Suprapubic skin (tissue), 4 donors: Measurements from ENCODE around the gene METTL25B. TPM values are rescaled to one million over a fixed set of nuclear protein-coding genes. Genes with fewer than 3 reads are reported as not detected.

ENCODE experiments used
- DNase-seq, 2 donors: peaks; one replicate each; pipeline ENCODE4 v3.0.0-alpha.2; 2019; ENCODE audit warnings: low spot score in 2 of 2
- H3K27ac ChIP-seq: fragments of 200-600 bp; sonication (generic); one replicate; pipeline ENCODE4 v1.5.1; 2019
- H3K27me3 ChIP-seq: fragments of 200-600 bp; sonication (generic); one replicate; pipeline ENCODE4 v1.5.1; 2019
- H3K36me3 ChIP-seq: fragments of 200-600 bp; sonication (generic); one replicate; pipeline ENCODE4 v1.5.1; 2019
- H3K4me1 ChIP-seq: fragments of 200-600 bp; sonication (generic); one replicate; pipeline ENCODE4 v1.5.1; 2019
- H3K4me3 ChIP-seq: fragments of 200-600 bp; sonication (generic); one replicate; pipeline ENCODE4 v1.5.1; 2019; ENCODE audit warnings: mild to moderate bottlenecking
- H3K9me3 ChIP-seq: fragments of 200-600 bp; sonication (generic); one replicate; pipeline ENCODE4 v1.5.1; 2019
- CTCF ChIP-seq, 2 donors: fragments of 200-600 bp in 1 of 2; fragments of 450-650 bp in 1 of 2; sonication (generic) in 1 of 2; IDR thresholded peaks; one replicate each; pipeline ENCODE4 v1.5.1; 2016 to 2019; ENCODE audit warnings: antibody characterized with exemption in 2 of 2, mild to moderate bottlenecking in 1 of 2, moderate library complexity in 1 of 2
- EP300 ChIP-seq: sonication (generic); formaldehyde crosslinking; IDR thresholded peaks from one replicate; pipeline ENCODE4 v1.6.1; 2017; ENCODE audit warnings: antibody characterized with exemption
- POLR2A ChIP-seq, 2 donors: fragments of 450-650 bp; IDR thresholded peaks; one replicate each; pipeline ENCODE4 v1.6.1; 2017; ENCODE audit warnings: antibody characterized with exemption in 2 of 2, mild to moderate bottlenecking in 2 of 2, moderate library complexity in 2 of 2
- POLR2AphosphoS5 ChIP-seq, 3 donors: sonication (generic); formaldehyde crosslinking; IDR thresholded peaks; one replicate each; pipeline ENCODE4 v1.6.1; 2017; ENCODE audit warnings: antibody characterized with exemption in 3 of 3
- WGBS: methylation state at CpG from one replicate; pipeline ENCODE4 v1.1.5; 2018; 5-methylcytosine and 5-hydroxymethylcytosine counted together
- total RNA-seq, 4 donors: library from RNA; depleted of rRNA; stranded (reverse); fragments of >200 nt; gene quantifications; one replicate each; pipeline ENCODE4 v1.1.0, GENCODE V29; 2016

Gene METTL25B
- total RNA-seq, 4 donors from 2014 or later: 20.7 to 40.3 (median 34.2) TPM

GRCh38 chr1:156728599-156729462 lies 562 bp downstream of the METTL25B start, which contains the start of gene ISG20L2:
TSS of gene ISG20L2 (minus strand) at chr1:156728766. CDS start at chr1:156727652, 1,114 bp downstream.
- Histone ChIP-seq H3K36me3 (peaks cover 30% of the 10 kb centered on the region), H3K4me3 (peak within 1 kb of the TSS; percentile 93), H3K4me1 (peaks cover 48% of the 10 kb centered on the region), H3K27ac (peak within 1 kb of the TSS; percentile 99), H3K9me3 (no peaks in the 10 kb centered on the region), H3K27me3 (no peaks in the 10 kb centered on the region)
- 1% methylated on average over 39 of the region's 57 CpGs for WGBS
- TF ChIP-seq EP300: peak; percentile 63
- TF ChIP-seq CTCF (IDR thresholded peaks at IDR 0.05): no peak
- TF ChIP-seq POLR2A (IDR thresholded peaks at IDR 0.05): peak; percentile 14 to 79
- TF ChIP-seq POLR2AphosphoS5 (IDR thresholded peaks at IDR 0.05): peak in 2 of 3 donors; percentile 62 to 88
- DNase-seq: peak; percentile 99

- no peak overlapping the region for H3K4me3 ChIP-seq
- no peak for TF ChIP-seq CTCF (IDR thresholded peaks at IDR 0.05)
- no peak for TF ChIP-seq POLR2A (IDR thresholded peaks at IDR 0.05)
- no peak for TF ChIP-seq EP300
- TF ChIP-seq POLR2AphosphoS5 (IDR thresholded peaks at IDR 0.05): no peak
- no peak overlapping the region for H3K27ac ChIP-seq
- peaks cover 58% of the 10 kb centered on the region for H3K36me3 ChIP-seq
- WGBS: 90% methylated on average over 13 of the region's 20 CpGs
- H3K9me3 ChIP-seq: no peaks in the 10 kb centered on the region
- no peak for DNase-seq
- no peaks in the 10 kb centered on the region for H3K27me3 ChIP-seq
- peaks cover 7% of the 10 kb centered on the region for H3K4me1 ChIP-seq
These were observed 5.8 kb downstream of the METTL25B start for GRCh38 chr1:156733989-156734584.

GRCh38 chr1:156738407-156738806 lies 10.1 kb downstream of the METTL25B start:
- no peak for TF ChIP-seq POLR2A (IDR thresholded peaks at IDR 0.05)
- TF ChIP-seq EP300: no peak
- no peak for TF ChIP-seq CTCF (IDR thresholded peaks at IDR 0.05)
- no peak for TF ChIP-seq POLR2AphosphoS5 (IDR thresholded peaks at IDR 0.05)
- H3K27me3 ChIP-seq: no peaks in the 10 kb centered on the region
- no peaks in the 10 kb centered on the region for H3K9me3 ChIP-seq
- no peak overlapping the region for H3K4me3 ChIP-seq
- WGBS: 87% methylated on average over 10 of the region's 10 CpGs
- H3K4me1 ChIP-seq: peaks cover 14% of the 10 kb centered on the region
- H3K27ac ChIP-seq: no peak overlapping the region
- H3K36me3 ChIP-seq: peaks cover 56% of the 10 kb centered on the region
- DNase-seq: no peak

GRCh38 chr1:156738916-156739315 lies 10.6 kb downstream of the METTL25B start:
- peak in 1 of 2 donors; percentile 65 for DNase-seq
- Histone ChIP-seq H3K9me3 (no peaks in the 10 kb centered on the region), H3K4me1 (peaks cover 14% of the 10 kb centered on the region), H3K4me3 (no peak overlapping the region), H3K27ac (no peak overlapping the region), H3K27me3 (no peaks in the 10 kb centered on the region), H3K36me3 (peaks cover 56% of the 10 kb centered on the region)
- 73% methylated on average over 2 of the region's 2 CpGs for WGBS
- TF ChIP-seq POLR2A (IDR thresholded peaks at IDR 0.05) (no peak), POLR2AphosphoS5 (IDR thresholded peaks at IDR 0.05) (no peak), CTCF (IDR thresholded peaks at IDR 0.05) (no peak), EP300 (no peak)

- peaks cover 22% of the 10 kb centered on the region for H3K4me1 ChIP-seq
- TF ChIP-seq EP300 (no peak), POLR2AphosphoS5 (IDR thresholded peaks at IDR 0.05) (no peak), CTCF (IDR thresholded peaks at IDR 0.05) (no peak), POLR2A (IDR thresholded peaks at IDR 0.05) (no peak)
- DNase-seq: no peak
These were observed 12.0 kb downstream of the METTL25B start for GRCh38 chr1:156740237-156740740.

More at GRCh38 chr1:156740237-156740740, 12.0 kb downstream of the METTL25B start:
- Histone ChIP-seq H3K27me3 (no peaks in the 10 kb centered on the region), H3K4me3 (peak overlapping the region; percentile 59), H3K36me3 (peaks cover 62% of the 10 kb centered on the region), H3K27ac (peak overlapping the region; percentile 62), H3K9me3 (no peaks in the 10 kb centered on the region)
- 16% methylated on average over 7 of the region's 7 CpGs for WGBS
